GM19438 (cell line): ENCODE measurements around the gene MAPK12.

Source experiments
- ATAC-seq: cut with Tn5 transposase; IDR thresholded peaks from one replicate; pipeline ENCODE4 v1.9.1; 2021; ENCODE audit warnings: low read depth; ENCODE audit not compliant: unreplicated experiment

The MAPK12 gene

DNA sequence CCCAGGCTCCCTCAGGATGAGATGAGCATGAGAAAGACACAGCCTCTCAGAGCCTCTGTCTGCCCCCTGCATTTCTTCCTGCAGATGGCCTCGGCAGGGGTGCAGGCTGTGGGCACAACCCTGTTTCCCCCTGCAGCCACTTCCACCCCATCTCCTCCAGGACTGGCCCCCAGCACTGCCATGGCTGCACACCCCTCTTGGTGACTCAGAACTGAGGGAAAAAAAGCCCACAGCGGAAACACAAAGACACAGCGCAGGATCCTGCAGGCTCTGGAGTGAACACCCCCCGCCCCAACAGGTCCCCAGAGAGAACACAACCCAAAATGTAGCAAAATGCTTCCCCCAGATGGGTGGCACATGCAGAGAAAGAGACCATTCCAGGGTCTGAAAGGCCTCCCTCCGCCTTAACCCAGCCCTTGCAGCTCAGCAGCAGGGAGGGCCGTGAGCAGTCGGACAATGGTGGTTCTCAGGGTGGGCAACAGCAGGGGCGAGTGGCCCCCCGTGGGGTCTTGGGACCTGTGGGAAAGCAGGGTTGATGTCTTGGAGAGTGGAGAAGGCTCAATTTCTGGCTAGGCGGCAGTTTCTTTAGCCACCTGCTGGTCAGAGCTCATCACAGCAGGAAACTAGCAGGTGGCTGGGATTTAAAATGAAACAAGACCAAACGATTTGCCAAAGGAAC lies 24.6 kb downstream of the MAPK12 start:
- ATAC-seq = no peak

DNA sequence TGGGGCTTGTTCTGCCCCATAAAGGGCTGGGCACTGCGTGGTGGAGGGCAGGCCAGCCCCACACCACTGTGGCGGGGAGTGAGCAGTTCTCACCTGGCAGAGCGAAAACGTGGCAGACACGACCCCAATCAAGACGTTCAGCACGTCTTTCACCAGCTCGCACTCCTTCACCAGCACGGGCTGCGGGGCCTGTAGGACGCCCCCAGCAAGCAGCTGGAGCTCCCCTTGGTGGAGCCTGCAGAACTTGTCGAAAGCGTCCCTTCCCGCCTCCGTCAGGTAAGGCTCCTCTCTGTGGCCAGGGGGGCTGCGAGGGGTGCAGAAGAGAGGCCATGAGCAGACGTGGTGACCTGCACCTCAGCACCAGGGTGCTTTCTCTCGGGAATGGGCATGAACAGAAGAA lies 28.3 kb downstream of the MAPK12 start:
- no peak for ATAC-seq

DNA sequence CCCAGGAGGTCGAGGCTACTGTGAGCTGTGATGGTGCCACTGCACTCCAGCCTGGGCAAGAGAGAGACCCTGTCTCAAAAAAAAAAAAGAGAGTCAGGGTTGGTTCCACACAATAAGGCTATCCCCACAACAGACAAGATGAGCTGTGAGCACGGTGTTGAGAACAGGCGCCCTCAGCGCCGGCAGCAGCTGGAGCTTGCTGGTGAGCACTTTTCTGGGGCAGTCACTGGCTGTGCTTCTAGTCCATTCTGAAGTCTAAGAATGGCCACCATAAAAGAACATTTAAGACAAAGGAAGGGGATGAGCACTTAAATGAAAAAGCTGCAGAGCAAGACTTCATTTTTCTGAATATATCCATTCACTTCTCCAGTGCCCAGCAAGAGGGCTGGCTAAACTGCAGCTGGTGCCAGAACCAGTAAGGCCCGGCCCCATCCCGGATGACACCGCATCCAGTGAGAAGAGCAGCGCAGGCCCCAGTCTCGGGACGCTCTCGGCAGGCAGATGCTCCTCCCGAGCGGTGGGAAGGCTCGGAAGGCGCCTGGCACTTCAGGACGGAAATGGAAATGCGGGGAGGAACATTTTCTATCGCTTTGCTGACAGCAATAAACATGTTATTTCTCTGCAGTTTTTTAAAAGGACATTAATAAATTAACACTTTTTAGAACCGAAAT lies 28.9 kb downstream of the MAPK12 start:
- ATAC-seq = no peak

DNA sequence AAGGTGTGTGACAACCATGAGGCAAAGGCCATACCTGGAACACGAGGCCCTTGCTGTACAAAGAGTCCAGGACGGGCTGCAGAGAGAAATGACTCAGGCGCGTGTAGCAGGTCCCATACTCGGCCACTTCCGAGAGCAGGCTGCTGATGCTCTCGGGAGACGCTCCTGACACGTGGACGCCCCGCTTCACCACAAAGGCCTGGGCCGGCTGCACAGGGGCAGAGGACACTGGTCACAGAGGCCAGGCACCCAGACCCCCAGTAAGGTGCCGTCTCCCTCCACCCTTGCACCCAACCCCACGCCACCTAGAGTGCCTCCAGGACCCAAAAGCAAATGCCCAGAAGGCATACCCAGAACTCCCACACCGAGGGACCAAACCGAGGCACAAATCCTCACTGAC lies 32.1 kb downstream of the MAPK12 start:
- ATAC-seq = no peak

DNA sequence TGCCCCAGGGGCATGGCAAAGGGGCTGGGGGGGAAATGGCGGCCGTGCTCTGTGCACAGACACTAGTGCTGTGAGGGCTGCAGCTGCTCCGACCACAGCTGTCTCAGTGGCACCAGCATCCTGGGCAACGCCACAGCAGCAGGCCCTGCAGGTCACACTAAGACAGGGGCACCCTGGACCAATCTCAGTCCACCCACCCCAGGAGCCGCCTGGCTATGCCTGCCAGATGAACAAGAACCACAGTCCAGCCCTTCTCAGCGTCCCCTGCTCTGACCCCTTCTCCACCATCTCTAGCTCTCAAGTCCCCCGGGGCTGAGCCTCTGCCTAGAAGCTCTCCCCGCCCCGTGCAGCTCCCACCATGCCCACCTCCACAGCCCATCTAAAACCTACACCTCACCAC lies 33.1 kb downstream of the MAPK12 start:
- ATAC-seq = no peak

DNA sequence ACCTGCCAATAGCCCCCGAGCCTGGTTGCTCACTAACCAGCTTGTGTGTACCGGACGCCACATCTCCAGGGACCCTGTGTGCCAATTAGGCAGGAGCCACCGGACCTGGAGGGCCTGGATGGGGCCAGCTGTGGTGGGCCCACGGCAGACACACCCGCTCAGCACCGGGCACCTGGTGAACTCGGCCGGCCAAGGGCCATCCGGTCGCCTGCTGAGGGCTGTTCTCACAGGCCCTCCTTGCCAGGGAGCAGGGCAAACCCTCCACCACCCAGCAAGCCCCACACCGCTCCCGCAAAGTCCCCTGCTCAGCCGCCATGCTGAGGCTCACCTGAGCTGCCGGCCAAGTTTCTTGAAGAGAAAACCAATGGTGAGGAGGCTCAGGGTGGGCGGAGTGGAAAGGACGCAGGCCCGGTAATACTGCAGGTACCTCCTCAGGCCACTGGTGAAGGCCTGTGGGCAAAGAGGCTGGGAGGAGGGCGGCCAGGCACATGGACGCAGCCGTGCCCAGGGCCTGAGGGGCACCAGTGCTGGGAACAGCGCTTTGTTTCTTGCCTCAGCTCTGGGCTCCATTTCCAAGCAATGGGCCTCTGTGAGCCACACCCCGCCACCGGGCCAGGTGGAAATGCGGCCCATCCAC lies 33.8 kb downstream of the MAPK12 start:
- no peak for ATAC-seq

DNA sequence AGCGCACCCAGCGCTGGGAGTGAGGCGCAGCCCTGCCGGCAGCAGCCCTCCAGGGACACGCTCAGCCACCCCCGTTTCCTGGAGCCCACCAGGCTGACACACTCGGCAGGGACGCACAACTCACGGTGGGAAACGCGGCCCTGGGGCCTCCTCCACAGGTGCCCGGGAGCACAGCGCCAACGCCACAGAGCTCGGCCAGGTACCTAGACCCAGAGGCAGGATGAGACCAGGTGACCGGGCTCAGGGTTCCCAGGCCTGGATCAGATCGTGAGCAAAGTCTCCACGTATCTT lies 34.7 kb downstream of the MAPK12 start:
- ATAC-seq = no peak

DNA sequence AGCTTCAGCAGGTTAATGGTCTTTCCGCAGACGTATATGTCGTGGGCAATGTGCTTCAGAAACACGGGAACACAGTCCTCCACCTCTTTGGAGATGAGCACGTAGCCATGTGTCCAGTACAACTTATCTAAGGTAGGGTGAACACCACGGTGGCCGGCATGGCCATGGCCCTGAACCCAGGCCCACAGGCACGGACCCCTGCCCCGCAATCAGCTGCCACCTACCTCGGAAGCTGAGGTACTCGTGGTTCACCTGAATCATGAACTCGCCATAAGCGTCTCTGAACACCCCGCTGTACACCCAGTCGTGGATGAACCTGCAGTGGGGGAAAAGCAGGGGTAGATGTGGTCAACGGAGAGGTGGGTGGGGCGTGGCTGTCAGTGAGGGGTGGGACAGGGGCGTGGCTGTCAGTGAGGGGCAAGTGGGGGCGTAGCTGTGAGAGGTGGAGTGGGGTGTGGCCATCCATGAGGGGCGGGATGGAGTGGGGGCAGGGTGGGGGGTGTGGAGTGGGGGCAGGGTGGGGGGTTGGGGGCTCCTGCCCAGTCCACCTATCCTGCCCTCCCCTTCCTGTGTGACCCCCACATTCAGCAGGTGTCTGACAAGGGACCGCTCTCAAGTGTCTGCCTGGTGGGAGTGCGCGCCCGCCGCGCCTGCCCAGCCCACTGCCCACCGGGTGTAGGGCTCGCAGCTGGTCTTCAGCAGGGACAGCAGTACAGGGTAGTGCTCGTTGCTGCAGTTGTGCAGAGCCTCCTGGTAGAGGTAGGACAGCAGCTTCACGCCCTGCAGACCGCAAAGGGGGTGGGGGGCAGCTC lies 35.2 kb downstream of the MAPK12 start:
- no peak for ATAC-seq

DNA sequence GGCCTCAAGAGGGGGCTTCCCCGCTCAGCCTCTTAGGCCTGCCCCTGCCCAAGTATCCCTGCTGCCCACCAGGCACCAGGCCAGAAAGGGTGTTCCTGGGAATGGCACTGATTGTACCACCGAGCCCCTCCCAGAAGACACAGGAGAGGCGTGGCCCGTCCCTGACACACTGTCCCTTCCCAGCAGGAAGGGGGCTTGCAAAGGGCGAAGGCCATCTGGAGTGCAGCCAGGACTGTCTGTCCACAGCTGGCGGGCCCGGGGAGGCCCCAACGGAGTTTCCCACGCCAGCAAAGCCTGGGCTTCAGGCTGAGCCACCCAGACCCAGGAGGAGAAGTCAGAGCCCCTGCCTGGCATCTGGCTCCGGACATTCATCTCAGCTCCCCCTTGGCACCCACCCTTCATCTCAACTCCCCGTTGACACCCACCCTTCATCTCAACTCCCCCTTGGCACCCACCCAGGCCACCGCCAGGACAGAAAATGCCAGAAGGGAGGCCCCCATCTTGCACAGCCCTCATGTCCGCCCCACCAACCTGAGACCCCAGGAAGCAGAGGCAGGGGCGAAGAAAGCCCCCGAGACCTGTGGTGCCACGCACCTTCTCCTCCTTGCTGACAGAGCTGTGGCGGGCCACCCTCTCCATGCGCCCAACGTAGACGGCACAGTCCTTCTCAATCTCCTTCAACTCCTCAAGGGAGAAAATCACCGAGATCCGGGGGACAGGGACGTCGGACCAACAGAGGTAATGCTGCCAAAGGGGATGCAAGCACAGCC lies 36.1 kb downstream of the MAPK12 start:
- ATAC-seq = no peak

GRCh38 chr22:50224071-50224470 lies 37.4 kb downstream of the MAPK12 start:
- no peak for ATAC-seq

- no peak for ATAC-seq
These were observed 39.0 kb downstream of the MAPK12 start for GRCh38 chr22:50222508-50222907.

- ATAC-seq = no peak
These were observed 39.8 kb downstream of the MAPK12 start for GRCh38 chr22:50221410-50222300.

GRCh38 chr22:50220603-50221409 lies 40.7 kb downstream of the MAPK12 start:
- no peak for ATAC-seq

DNA sequence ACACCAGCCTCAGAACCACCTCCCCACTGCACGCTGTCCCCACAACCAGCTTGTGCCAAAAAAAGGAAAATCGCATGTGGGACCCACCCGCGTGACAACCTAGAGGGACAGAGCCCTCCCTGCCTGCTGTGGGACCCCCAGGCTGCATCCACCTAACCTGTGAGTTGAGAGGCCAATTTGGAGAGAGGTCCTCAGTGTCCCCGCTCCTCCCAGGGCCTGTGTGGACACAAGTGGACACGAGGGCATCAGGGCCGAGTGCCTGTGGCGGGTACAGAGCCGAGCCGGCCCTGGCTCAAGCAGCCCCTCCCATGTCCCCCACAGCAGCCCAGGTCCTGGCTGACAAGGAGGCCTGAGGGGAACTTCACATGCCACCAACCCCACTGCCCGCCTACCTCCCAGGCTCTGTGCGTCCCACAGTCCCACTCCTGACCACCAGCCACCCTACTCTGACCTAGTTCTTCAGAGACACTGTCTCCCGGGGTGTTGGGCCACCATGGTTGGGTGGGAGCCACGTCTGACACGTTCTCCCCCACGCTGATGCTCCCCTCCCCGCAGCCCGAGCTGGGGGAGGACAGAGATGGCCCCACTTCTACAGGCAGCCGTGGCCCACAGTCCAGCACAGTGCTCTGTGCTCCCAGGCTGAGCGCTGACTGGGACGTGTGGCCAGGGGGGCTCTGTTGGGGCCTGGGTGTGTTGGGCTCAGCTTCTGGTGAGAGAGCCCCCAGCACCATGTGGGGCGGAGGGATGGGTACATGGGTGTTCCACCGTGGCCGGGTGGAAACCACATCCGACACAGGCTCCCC lies 41.5 kb downstream of the MAPK12 start:
- ATAC-seq = no peak

DNA sequence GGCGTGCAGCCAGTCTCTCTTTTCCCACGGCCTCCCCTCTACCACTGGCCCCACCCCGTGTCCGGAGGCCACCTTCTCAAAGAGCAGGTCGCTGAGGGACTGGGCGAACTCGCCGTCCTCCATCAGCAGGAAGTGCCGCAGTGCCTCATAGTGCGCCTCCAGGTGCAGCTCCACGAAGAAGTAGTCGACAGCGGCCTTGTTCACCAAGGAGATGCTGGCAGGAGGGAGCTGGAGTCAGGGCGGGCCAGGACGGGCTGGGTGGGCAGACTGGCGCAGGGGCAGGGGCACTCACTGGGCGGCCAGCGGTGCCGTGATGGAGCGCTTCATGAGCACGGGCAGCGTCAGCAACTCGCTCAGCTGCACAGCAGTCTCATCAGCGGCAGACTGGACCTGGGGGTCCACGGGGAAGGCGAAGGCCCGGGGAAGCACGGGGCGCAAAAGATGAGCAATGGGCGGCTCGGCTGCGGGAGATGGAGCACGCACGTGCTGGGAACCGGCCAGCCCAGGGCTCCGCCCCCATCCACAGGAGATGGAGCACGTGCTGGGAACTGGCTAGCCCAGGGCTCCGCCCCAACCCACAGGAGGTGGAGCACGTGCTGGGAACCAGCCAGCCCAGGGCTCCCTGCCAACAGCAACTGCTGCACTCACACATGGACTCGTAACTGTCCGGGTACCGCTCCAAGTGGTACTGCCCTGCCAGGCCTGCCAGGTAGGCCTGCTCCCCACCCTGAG lies 42.3 kb downstream of the MAPK12 start:
- no peak for ATAC-seq

DNA sequence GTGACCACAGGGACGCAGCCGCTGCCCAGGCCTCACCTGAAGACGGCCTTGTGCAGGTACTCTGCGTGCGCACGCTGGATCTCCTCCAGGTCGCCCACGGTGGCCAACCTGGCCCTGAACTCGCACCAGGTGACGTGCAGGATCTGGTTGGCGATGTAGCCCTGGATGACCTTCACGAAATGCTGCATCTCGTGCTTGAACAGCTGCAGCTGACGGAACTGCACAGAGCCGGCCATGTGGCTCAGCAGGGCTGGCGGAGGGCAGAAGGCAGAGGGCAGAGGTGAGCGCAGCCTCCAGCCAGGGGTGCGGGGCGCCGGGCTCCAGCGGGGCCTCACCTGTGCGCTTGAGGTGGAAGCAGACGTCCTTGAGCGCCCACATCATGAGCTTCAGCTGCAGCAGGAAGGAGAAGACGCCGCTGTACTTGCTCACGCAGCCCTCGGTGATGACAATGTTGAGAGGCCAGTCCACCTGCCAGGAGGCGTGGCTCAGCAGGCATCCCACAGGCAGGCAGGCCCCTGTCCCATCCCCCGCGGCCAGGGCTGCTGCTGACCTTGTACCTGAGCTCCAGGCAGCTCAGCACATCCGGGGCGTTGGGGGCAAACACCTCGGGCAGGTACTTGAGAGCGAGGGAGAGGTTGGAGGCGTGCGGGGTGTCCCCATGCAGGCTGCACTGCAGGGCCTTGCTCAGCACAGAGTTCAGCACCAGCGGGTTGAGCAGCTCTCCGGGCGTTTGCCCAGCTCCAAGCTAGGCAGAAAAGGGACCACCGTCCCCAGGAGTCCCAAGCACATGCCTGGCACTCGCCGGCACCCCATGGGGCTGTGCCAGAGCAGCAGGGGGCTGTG lies 43.1 kb downstream of the MAPK12 start:
- no peak for ATAC-seq
